Esophagus squamous epithelium (tissue), 5 donors: ENCODE data around the gene RGS6. TPM values are rescaled to one million over a fixed set of nuclear protein-coding genes. Genes with fewer than 3 reads are reported as not detected.

ENCODE experiments used
- DNase-seq: peaks from one replicate; lab custom pipeline; 2025; lab: John Stamatoyannopoulos, UW
- H3K27ac ChIP-seq, 4 donors: fragments of 200-600 bp; sonication (generic); one replicate each; pipeline ENCODE4 v1.5.1; 2016 to 2019; ENCODE audit warnings: mild to moderate bottlenecking in 1 of 4
- H3K27me3 ChIP-seq, 4 donors: fragments of 200-600 bp; sonication (generic); 1 replicate in 3 of 4; 2 replicates in 1 of 4; pipeline versions ENCODE4 v1.5.1 to v1.6.0; 2017 to 2021; ENCODE audit warnings: antibody characterized with exemption in 1 of 4
- H3K36me3 ChIP-seq, 3 donors: fragments of 200-600 bp; sonication (generic); one replicate each; pipeline ENCODE4 v1.5.1; 2016 to 2019
- H3K4me1 ChIP-seq, 3 donors: fragments of 200-600 bp; sonication (generic); one replicate each; pipeline ENCODE4 v1.5.1; 2017 to 2019
- H3K4me3 ChIP-seq, 4 donors: fragments of 200-600 bp; sonication (generic); 1 replicate in 3 of 4; 2 replicates in 1 of 4; pipeline ENCODE4 v1.5.1; 2016 to 2019; ENCODE audit warnings: mild to moderate bottlenecking in 2 of 4, moderate library complexity in 1 of 4
- H3K9me3 ChIP-seq, 3 donors: fragments of 200-600 bp; sonication (generic); one replicate each; pipeline ENCODE4 v1.5.1; 2016 to 2019
- POLR2A ChIP-seq, 4 donors: fragments of 450-650 bp; IDR thresholded peaks; one replicate each; pipeline ENCODE4 v1.6.1; 2017; ENCODE audit warnings: antibody characterized with exemption in 4 of 4, mild to moderate bottlenecking in 4 of 4, moderate library complexity in 3 of 4
- WGBS, 2 donors: methylation state at CpG; one replicate each; pipeline ENCODE4 v1.1.5; 2018; 5-methylcytosine and 5-hydroxymethylcytosine counted together
- intact Hi-C: fragments of 100-400 bp; cut with DNase I; formaldehyde crosslinking; loops from one replicate; pipeline ENCODE4 v1.15.0; 2022
- total RNA-seq, 4 donors: library from RNA; depleted of rRNA; stranded (reverse); fragments of >200 nt; gene quantifications; one replicate each; pipeline ENCODE4 v1.1.0, GENCODE V29; 2016
- TF ChIP-seq, protein P1 (sequence below), 6 experiments: fragments of 450-650 bp in 4 of 6; fragments of 200-600 bp in 2 of 6; sonication (generic) in 2 of 6; IDR thresholded peaks; one replicate each; pipeline ENCODE4 v1.5.1; 2016 to 2019; ENCODE audit warnings: antibody characterized with exemption in 6 of 6, mild to moderate bottlenecking in 4 of 6, moderate library complexity in 4 of 6
- donor health status: DM: yes; HTN: yes; CAD: no.

Gene RGS6
- total RNA-seq, 4 donors from 2014 or later, result 0.06 to 0.76 (median 0.66) TPM; not detected in 1

DNA sequence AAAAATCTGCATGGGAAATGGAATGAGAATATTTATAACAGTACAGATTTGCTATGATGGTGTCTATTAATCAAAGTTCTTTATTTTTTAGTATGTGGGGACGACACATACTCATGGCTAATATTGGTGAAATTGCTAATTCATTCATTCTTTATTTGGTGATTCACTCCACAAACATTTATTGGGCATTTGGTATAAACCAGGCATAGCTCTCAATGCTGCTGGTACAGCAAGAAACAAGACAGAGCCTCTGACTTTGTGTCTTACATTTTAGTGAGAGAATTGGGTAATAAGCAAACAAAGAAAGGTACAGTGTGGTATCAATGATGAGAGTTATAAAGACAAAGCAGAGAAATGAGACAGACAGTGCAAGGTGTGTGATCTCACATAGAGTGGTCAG, 129.5 kb downstream of the RGS6 start:
- Histone ChIP-seq H3K36me3 (no peaks in the 10 kb centered on the region), H3K4me1 (no peaks in the 10 kb centered on the region), H3K27me3 (no peaks in the 10 kb centered on the region), H3K27ac (no peak overlapping the region), H3K9me3 (no peaks in the 10 kb centered on the region), H3K4me3 (no peak overlapping the region)
- WGBS, 2 donors, result 41 to 52% methylated on average over 1 of the region's 1 CpG
- intact Hi-C loops, result no loop called here
- TF ChIP-seq, protein P1, sequence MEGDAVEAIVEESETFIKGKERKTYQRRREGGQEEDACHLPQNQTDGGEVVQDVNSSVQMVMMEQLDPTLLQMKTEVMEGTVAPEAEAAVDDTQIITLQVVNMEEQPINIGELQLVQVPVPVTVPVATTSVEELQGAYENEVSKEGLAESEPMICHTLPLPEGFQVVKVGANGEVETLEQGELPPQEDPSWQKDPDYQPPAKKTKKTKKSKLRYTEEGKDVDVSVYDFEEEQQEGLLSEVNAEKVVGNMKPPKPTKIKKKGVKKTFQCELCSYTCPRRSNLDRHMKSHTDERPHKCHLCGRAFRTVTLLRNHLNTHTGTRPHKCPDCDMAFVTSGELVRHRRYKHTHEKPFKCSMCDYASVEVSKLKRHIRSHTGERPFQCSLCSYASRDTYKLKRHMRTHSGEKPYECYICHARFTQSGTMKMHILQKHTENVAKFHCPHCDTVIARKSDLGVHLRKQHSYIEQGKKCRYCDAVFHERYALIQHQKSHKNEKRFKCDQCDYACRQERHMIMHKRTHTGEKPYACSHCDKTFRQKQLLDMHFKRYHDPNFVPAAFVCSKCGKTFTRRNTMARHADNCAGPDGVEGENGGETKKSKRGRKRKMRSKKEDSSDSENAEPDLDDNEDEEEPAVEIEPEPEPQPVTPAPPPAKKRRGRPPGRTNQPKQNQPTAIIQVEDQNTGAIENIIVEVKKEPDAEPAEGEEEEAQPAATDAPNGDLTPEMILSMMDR (IDR thresholded peaks at IDR 0.05), result no peak
- no peak for TF ChIP-seq POLR2A (IDR thresholded peaks at IDR 0.05)
- DNase-seq, result no peak

DNA sequence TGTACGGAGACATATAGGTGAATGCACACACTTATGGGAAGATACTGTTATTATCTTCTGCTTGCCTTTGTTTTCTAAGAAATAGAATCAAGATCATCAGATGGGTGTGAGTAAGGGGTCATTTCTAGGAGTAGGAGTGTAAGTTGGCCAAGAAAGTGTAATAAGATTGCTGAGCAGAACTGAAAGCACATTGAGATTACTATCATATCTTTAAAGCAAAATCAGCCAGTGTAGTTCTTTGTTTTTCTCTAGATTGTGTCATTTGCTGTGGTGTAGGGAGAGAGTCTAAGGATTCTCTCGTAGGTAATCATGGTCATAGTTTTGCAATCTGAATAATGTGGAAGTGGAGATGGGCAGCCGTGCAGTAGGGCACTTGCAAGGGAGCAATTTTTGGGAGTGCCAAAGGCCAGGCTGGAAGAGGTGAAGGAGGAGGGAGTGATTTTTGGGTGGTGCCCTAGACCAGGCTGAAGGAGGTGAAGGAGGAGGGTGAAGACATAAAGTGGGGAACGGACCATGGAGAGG, 131.6 kb downstream of the RGS6 start:
- no peaks in the 10 kb centered on the region for H3K9me3 ChIP-seq
- TF ChIP-seq, protein P1 (IDR thresholded peaks at IDR 0.05), result no peak
- no peak for TF ChIP-seq POLR2A (IDR thresholded peaks at IDR 0.05)
- WGBS, 2 donors, result 58 to 75% methylated on average over 4 of the region's 4 CpGs
- no peaks in the 10 kb centered on the region for H3K36me3 ChIP-seq
- H3K27ac ChIP-seq, result no peak overlapping the region
- no peaks in the 10 kb centered on the region for H3K4me1 ChIP-seq
- no peaks in the 10 kb centered on the region for H3K27me3 ChIP-seq
- no peak overlapping the region for H3K4me3 ChIP-seq
- intact Hi-C loops, result no loop called here
- DNase-seq, result no peak

DNA sequence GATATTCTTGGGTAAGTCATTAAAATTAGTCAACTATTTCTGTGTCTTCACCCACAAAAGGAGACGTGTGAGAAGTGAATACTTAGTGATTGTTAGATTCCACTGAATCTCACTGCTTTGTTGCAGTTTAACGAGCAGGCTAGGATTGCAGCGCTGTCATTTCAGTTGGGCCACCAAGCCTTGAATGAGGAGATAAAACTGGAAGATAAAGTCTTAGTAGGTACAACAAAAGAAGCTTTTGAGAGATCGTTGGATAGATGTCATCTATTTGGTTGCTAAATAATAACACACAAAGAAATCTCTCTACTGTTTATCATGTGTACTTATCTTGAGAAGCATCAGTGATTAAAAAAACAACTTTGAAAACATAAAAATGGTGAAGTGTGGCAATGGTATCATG, 132.3 kb downstream of the RGS6 start:
- intact Hi-C loops, result no loop called here
- H3K4me1 ChIP-seq, result no peaks in the 10 kb centered on the region
- 34 to 39% methylated on average over 4 of the region's 4 CpGs for WGBS, 2 donors
- DNase-seq, result no peak
- TF ChIP-seq, protein P1 (IDR thresholded peaks at IDR 0.05), result no peak
- TF ChIP-seq POLR2A (IDR thresholded peaks at IDR 0.05), result no peak
- no peaks in the 10 kb centered on the region for H3K9me3 ChIP-seq
- no peak overlapping the region for H3K4me3 ChIP-seq
- H3K27ac ChIP-seq, result no peak overlapping the region
- H3K27me3 ChIP-seq, result no peaks in the 10 kb centered on the region
- H3K36me3 ChIP-seq, result no peaks in the 10 kb centered on the region

DNA sequence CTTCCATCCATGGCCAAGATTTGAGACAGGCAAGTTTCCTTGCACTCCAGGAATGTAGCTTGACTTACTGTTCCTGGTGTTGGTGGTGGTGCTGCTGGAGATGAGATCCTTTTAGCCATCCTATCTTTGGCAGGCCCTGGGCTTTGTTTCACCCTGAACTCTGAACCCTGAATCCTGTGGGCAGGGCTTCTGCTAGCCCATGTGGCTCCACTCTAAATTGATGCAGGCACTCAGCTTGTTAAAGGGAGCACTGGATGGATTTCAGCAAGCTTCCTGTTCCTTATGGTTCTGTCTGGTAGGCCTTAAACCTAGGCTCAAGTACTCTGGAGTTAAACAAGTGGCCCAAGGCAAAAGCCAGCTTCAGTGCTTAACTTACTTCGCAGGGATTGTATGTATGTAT, 138.2 kb downstream of the RGS6 start:
- intact Hi-C loops, result no loop called here
- Histone ChIP-seq H3K27me3 (no peaks in the 10 kb centered on the region), H3K27ac (no peak overlapping the region), H3K4me1 (no peaks in the 10 kb centered on the region), H3K36me3 (no peaks in the 10 kb centered on the region), H3K9me3 (no peaks in the 10 kb centered on the region), H3K4me3 (no peak overlapping the region)
- DNase-seq, result no peak
- TF ChIP-seq POLR2A (IDR thresholded peaks at IDR 0.05), result no peak
- TF ChIP-seq, protein P1 (IDR thresholded peaks at IDR 0.05), result no peak
- 100% methylated on average over 1 of the region's 1 CpG for WGBS, 2 donors

DNA sequence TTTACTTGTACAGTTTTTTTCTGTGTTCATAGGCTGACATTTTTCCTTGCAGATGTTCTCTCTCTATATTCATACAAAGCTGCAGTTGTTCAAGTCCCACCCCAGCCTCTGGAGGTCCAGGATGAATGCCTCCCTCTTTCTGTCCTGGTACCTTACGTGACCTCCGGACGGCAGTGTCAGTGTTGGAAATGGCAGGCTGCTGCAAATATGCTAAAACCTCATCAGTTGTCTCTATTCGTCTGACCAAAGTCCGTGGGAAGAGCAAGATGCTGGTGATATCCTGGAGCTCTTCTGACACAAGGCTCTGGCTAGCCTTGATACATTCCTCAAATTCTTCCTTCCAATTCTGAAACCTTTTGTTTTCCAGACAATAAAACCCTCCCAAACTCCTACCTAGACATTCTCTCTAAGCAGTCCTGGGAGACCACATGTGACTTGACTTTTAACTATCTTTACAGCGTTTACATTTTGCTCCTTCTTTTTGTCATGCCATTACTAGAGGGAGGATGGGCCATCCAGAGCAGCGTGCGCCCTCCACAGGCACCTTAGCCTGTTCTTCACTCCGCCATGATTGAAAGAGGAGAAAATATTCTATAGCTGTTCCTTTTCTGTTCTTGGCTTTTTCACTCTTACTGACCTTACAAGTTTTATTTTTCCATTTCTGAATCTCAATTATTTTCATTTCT, 143.6 kb downstream of the RGS6 start:
- 71 to 74% methylated on average over 9 of the region's 9 CpGs for WGBS, 2 donors

More for the DNA sequence above, 143.6 kb downstream of the RGS6 start:
- intact Hi-C loops, result no loop called here
- Histone ChIP-seq H3K9me3 (no peaks in the 10 kb centered on the region), H3K4me3 (no peak overlapping the region), H3K27ac (no peak overlapping the region), H3K27me3 (no peaks in the 10 kb centered on the region), H3K4me1 (no peaks in the 10 kb centered on the region), H3K36me3 (no peaks in the 10 kb centered on the region)
- TF ChIP-seq, protein P1 (IDR thresholded peaks at IDR 0.05), result no peak
- no peak for TF ChIP-seq POLR2A (IDR thresholded peaks at IDR 0.05)
- no peak for DNase-seq
